GM21381 (cell line): ENCODE data around the gene EXO5.
"Not testable (repeated sequence)": the region's sequence is repeated elsewhere in the genome, so short reads cannot be mapped to it uniquely, and the experiment has no call there.

ENCODE experiments used
- ATAC-seq: cut with Tn5 transposase; IDR thresholded peaks from one replicate; pipeline ENCODE4 v1.9.1; 2021; ENCODE audit warnings: mild to moderate bottlenecking, moderate library complexity; ENCODE audit not compliant: unreplicated experiment

Gene EXO5

DNA sequence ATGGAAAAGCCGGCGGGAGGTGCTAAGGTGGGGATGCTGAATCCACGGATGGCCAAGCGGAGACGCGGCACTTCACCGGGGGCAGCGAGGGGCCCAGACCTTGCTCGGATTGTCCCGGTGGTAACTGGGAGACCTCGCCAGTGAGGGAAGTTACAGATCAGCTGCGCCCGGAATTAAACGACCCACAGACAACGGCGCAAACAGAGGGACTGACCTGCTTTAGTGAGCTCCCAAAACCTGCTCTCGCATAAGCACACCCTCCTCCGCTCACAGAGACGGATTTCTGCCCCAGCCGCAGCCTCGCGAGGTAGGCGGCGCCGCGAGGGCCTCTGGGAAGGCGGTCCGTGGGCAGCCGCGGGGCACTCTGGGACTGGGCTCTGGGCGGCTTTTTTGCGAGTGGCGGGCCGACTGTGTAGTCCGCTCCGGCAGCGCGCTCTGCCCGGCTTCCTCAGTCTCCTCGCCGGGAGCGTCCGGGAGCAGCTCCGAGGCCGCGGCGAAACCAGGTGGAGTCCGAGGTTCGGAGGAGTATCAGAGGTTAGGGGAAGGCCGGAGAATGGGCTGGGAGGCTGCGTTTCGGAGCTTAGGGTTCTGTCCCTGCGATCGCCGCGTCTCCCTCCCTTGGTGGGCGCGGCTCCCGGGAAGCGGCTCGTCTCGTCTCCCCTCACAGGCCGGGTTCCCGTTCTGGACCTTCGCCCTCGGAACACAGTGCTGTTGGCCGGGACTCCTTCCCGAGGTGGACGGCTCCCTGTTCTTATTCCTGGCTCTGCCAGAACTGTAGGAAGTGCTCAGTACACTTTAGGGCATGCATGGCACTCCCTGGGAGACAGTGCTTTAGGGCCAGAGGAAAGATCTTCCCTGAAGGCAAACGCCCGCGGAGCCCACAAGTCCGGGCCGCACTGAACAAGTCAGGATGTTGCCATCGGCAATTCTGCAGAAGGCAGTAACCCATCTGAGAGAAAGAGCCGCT, at the start of gene EXO5:
Gene EXO5 (plus strand): TSS at position 393 of the 967 bp plus-strand sequence. CDS start 5,778 bp downstream, outside the sequence.
- ATAC-seq, result peak; percentile 97

DNA sequence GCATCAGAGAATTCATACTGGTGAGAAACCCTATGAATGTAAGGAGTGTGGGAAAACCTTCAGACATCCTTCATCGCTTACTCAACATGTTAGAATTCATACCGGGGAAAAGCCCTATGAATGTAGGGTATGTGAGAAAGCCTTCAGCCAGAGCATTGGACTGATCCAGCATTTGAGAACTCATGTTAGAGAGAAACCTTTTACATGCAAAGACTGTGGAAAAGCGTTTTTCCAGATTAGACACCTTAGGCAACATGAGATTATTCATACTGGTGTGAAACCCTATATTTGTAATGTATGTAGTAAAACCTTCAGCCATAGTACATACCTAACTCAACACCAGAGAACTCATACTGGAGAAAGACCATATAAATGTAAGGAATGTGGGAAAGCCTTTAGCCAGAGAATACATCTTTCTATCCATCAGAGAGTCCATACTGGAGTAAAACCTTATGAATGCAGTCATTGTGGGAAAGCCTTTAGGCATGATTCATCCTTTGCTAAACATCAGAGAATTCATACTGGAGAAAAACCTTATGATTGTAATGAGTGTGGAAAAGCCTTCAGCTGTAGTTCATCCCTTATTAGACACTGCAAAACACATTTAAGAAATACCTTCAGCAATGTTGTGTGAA, 45.5 kb upstream of the EXO5 start:
- no peak for ATAC-seq

- ATAC-seq, result no peak
These were observed 39.2 kb upstream of the EXO5 start for GRCh38 chr1:40469327-40469726.

- ATAC-seq, result no peak
These were observed 33.3 kb upstream of the EXO5 start for GRCh38 chr1:40475268-40475667.

GRCh38 chr1:40476924-40477677, 31.5 kb upstream of the EXO5 start, which contains the start of gene ZFP69:
TSS of gene ZFP69 (plus strand) at chr1:40477290. CDS start at chr1:40479362, 2,072 bp downstream.
- peak; percentile 84 for ATAC-seq

DNA sequence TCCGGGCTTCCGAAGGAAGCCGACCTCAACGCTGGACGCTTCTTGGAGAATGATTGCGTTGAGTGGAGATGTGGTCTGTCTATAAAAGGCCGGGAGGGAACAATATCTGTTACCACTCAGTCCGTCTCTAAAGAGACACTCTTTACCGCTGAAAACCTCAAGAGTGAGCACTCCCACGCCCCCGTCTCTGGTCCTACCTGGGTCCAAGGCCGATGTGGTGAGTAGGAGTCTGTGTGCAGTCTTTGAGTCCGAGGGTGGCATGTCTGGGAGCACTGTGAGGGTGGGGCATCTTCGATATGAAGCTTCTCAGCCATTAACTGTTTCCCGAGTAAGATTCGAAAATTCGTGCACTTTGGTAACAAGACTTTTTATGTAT, 30.9 kb upstream of the EXO5 start:
- ATAC-seq, result peak; percentile 34

- no peak for ATAC-seq
These were observed 30.3 kb upstream of the EXO5 start for GRCh38 chr1:40478276-40478675.

GRCh38 chr1:40479156-40479555, 29.4 kb upstream of the EXO5 start:
- ATAC-seq, result no peak

- ATAC-seq, result no peak
These were observed 13.2 kb upstream of the EXO5 start for GRCh38 chr1:40495315-40495903.

DNA sequence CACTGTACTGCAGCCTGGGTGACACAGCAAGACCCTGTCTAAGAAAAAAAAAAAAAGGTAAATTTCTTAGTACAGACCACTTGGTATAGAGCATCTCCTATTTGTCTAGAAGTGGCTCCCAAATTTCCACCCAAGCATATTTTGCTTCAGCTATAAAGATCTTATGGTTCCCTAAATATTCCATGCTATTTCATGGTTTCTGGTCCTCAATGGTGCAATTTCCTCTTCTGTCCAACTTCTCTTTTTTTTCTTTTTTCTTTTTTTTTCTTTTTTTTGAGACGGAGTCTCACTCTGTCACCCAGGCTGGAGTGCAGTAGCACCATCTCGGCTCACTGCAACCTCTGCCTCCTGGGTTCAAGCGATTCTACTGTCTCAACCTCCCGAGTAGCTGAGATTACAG, 5.9 kb upstream of the EXO5 start:
- ATAC-seq, result not testable (repeated sequence)

GRCh38 chr1:40507973-40508372, 594 bp upstream of the EXO5 start:
- ATAC-seq, result no peak

- ATAC-seq, result no peak
These were observed 10.9 kb downstream of the EXO5 start for GRCh38 chr1:40519517-40519916.

DNA sequence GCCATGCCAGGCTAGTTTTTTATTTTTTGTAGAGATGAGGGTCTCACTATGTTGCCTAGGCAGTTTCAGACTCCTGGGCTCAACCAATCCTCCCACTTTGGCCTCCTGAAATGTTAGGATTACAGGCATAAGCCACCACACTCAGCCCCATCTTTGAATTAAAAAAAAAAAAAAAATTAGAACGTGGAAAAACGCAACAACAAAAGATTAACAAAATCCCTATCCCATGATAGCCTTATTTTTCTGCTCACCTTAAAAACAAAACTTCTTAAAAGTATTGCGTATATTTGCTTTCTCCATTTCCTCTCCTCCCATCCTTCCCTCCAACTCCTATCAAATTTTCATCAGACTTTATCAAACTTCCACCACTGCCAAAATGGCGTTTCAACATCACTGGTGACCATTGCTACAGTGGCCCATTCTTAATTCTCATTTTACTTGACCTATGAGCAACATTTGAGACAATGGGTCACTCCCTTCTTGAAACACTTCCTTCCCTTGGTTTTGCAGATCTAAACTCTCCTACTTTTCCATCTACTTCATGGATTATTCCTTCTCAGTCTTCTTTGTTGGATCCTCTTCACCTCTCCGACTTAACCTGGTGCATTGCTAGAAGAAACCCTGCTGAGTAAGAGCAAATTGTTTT, 22.3 kb downstream of the EXO5 start:
- ATAC-seq, result no peak

GRCh38 chr1:40531381-40532061, 23.0 kb downstream of the EXO5 start, which contains the start of gene ZNF684:
TSS of gene ZNF684 (plus strand) at chr1:40531637. CDS start at chr1:40533167, 1,530 bp downstream.
- ATAC-seq, result peak; percentile 92

GRCh38 chr1:40532062-40532389, 23.5 kb downstream of the EXO5 start:
- no peak for ATAC-seq

DNA sequence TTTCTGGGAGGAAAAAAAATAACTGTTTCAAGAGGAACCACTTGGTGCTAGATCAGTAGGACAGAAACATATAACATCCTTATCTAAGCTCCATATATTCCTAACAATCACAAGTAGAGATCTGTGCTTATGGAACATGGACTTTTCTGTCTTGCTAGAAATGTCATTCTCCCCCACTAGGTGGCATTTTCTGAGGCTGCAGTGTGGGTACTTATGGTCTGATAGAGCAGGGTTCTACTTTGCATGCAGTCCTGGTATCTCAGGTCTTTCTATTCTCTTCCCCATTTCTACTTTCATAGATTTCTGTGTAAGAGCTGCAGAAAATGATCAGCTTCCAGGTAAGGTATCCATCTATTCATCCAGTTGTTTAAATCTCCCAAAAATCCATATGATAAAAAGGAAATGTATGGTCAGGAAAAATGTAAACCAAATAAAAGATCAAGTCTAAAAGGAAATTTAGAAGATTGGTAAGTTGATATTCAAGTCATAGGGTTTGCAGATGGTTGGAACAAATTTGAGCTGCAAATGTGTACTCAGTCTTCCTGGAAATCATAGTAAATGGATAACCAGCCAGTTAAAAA, 24.4 kb downstream of the EXO5 start:
- no peak for ATAC-seq

- no peak for ATAC-seq
These were observed 26.0 kb downstream of the EXO5 start for GRCh38 chr1:40534589-40534988.

DNA sequence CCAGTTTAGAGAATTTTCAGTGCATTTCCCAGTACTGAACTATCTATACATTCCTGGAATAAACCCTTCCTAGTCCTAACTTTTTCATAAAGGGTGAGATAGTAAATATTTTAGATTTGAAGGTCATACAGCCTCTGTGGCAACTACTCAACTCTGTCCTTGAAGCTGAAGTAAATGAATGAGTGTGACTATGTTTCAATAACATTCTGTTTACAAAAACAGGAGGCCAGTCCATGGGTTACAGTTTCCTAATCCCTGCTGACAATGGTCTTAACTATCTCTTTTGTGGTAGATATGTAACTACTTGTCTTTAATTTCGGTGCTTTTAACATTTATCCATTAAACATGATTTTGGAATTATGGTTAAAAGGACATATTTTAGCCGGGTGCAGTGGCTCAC, 27.2 kb downstream of the EXO5 start:
- no peak for ATAC-seq

DNA sequence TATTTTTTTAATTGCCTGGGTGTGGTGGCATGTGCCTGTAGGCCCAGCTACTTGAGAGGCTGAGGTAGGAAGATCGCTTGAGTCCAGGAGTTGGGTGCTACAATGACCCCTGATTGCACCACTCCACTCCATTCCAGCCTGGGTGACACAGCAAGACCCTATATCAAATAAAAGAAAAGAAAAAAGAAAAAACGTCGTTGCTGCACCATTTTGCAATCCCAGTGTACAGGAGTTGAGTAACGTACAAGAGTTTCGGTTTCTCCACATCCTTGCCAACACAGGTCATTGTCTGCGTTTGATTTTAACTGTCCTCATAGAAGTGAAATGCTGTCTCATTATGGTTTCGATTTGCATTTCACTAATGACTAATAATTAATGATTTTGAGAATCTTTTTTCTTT, 30.8 kb downstream of the EXO5 start:
- no peak for ATAC-seq

GRCh38 chr1:40546957-40547356, 38.4 kb downstream of the EXO5 start:
- ATAC-seq, result no peak
